NB4 (cell line): ENCODE measurements around the gene PMF1.

Source experiments
- CTCF ChIP-seq: IDR thresholded peaks from one replicate; pipeline ENCODE4 v1.5.1; 2012; ENCODE audit warnings: low read depth, low read length
- MAX ChIP-seq: IDR thresholded peaks from 2 replicates; pipeline ENCODE4 v1.6.1; 2011; ENCODE audit warnings: low read depth, low read length
- MYC ChIP-seq: IDR thresholded peaks from 2 replicates; pipeline ENCODE4 v1.6.1; 2011; ENCODE audit warnings: low read depth, low read length

- TF ChIP-seq CTCF (no peak), MYC (no peak), MAX (no peak)
Measured at GRCh38 chr1:156251527-156251926, 38.7 kb downstream of the PMF1 start.
